Mucosa of descending colon (tissue), 3 donors: Measurements from ENCODE around the gene EYA2. TPM values are rescaled to one million over a fixed set of nuclear protein-coding genes. Genes with fewer than 3 reads are reported as not detected.

Source experiments
- ATAC-seq: fragments of 200-7000 bp; cut with Tn5 transposase; one replicate; pipeline ENCODE4 v1.9.1; 2020; ENCODE audit warnings: mild to moderate bottlenecking, moderate library complexity
- DNase-seq, 3 donors: peaks; one replicate each; pipeline ENCODE4 v3.0.0-alpha.2; 2020
- H3K36me3 ChIP-seq: fragments of 200-600 bp; one replicate; pipeline ENCODE4 v1.8.0; 2021; ENCODE audit warnings: low read depth, mild to moderate bottlenecking
- H3K4me1 ChIP-seq: fragments of 200-600 bp; one replicate; pipeline ENCODE4 v1.8.0; 2021; ENCODE audit warnings: low read depth, mild to moderate bottlenecking
- H3K4me3 ChIP-seq: fragments of 200-600 bp; one replicate; pipeline ENCODE4 v1.8.0; 2021; ENCODE audit warnings: mild to moderate bottlenecking
- H3K9me3 ChIP-seq: fragments of 200-600 bp; one replicate; pipeline ENCODE4 v1.8.0; 2021; ENCODE audit warnings: mild to moderate bottlenecking
- intact Hi-C, 2 donors: fragments of 100-400 bp; cut with DNase I in 1 of 2; cut with micrococcal nuclease in 1 of 2; formaldehyde crosslinking; loops; one replicate each; pipeline versions ENCODE4 v1.11.0 to v1.11.1; 2022; cut with DNase I, micrococcal nuclease
- total RNA-seq, 3 donors: library from RNA; stranded (reverse); fragmentation: NEBNext Ultra II Directional in 2 of 3; extraction: Animal tissue kit (Norgen Biotek cat#: 25700) in 2 of 3; gene quantifications; one replicate each; pipeline versions ENCODE4 v1.2.1 to v1.2.4, GENCODE V29; 2021 to 2023
- TF ChIP-seq, protein P1 (sequence below): fragments of 200-600 bp; IDR thresholded peaks from one replicate; pipeline ENCODE4 v1.8.0; 2022; ENCODE audit warnings: antibody characterized with exemption, mild to moderate bottlenecking
- donor health status: DM: no; HTN: no; CAD: no; lungs with moderate emphysema.
- donor health status: DM: no; HTN: no; CAD: no.
- donor health status: DM: no; HTN: yes; CAD: no.

Gene EYA2
- total RNA-seq, 3 donors from 2014 or later, result 14.3 to 22.3 (median 19.5) TPM

DNA sequence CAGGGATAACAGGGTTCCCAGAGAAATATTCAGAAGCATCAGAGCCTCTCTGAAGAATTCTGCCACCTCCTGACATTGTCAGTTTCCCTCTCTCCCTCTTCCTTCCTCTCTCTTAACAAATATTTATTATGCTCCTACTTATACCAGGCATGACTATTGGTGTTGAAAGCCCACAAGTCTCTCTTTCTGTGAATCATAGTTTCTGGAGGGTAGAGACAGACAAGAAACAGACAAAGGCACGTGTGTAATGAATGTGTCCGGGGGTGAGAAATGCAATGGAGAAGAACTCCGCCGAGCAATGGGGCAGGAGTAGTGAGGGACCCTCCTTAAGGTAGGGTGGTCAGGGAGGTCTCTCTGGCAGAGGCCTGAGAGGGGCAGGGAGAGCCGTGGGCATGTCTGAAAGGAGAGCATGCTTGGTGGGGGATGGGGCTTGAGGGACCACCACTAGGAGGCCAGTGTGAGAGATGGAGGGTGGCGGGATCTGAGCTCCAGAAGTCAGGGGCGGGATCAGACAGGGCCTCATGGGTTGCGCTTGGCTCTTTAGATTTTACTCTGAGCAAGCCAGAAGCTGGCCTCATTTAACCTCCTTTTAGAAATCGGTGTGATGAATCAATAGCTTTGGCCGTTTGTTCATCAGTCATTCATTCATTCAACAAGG lies 57.3 kb downstream of the EYA2 start:
- ATAC-seq (no peak), DNase-seq (no peak)
- intact Hi-C loops, result no loop called here

DNA sequence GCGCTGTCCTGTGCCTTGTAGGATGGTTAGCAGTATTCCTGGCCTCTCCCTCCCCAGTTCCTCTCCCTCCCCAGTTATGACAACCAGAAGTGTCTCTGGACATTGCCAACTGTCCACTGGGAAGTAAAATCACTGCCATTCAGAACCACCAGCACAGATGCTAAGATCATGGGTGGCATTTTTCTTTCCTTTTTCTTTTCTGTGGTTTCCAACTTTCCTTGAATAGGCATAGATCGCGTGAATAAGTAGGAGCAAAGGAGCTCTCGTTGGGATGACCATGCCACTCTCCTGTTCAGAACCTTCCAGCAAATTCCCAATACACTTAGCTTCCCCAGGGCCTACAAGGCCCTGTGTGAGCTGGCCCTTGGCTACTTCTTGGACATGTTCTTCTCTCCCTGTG lies 59.0 kb downstream of the EYA2 start:
- DNase-seq, result no peak
- intact Hi-C loops, result no loop called here

More for the DNA sequence above, 57.3 kb downstream of the EYA2 start:
- peaks cover 3% of the 10 kb centered on the region for H3K4me1 ChIP-seq
- H3K9me3 ChIP-seq, result peaks cover 3% of the 10 kb centered on the region
- TF ChIP-seq, protein P1, sequence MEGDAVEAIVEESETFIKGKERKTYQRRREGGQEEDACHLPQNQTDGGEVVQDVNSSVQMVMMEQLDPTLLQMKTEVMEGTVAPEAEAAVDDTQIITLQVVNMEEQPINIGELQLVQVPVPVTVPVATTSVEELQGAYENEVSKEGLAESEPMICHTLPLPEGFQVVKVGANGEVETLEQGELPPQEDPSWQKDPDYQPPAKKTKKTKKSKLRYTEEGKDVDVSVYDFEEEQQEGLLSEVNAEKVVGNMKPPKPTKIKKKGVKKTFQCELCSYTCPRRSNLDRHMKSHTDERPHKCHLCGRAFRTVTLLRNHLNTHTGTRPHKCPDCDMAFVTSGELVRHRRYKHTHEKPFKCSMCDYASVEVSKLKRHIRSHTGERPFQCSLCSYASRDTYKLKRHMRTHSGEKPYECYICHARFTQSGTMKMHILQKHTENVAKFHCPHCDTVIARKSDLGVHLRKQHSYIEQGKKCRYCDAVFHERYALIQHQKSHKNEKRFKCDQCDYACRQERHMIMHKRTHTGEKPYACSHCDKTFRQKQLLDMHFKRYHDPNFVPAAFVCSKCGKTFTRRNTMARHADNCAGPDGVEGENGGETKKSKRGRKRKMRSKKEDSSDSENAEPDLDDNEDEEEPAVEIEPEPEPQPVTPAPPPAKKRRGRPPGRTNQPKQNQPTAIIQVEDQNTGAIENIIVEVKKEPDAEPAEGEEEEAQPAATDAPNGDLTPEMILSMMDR, result no peak
- no peak overlapping the region for H3K4me3 ChIP-seq
- H3K36me3 ChIP-seq, result no peaks in the 10 kb centered on the region

DNA sequence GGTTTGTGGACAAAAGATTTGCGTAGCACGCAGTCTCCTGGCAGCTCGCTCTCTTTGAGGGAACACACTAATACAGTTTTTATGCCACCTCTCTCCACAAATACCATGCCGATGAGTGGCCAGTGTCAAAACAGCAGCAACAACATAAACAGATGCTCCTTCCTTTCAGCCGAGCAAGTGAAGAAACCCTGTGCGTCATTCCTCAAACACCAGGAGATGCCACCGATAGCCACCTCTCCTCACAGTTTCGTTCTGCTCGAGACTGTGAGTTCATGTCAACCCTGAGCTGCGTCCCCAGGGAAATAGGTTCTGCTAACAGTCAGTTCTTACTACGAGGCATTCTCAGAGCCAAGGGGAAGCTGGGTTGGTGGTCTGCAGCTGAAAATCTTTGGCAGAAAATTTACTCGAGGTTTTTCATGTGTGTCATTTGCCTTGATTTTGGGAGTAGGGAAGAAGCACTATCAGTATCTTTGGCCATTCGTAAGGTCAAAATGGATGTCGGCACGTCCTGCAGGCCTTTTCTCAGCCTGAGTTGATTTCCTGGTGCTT lies 59.9 kb downstream of the EYA2 start:
- Histone ChIP-seq H3K4me1 (no peaks in the 10 kb centered on the region), H3K4me3 (no peak overlapping the region), H3K9me3 (peaks cover 3% of the 10 kb centered on the region), H3K36me3 (no peaks in the 10 kb centered on the region)
- ATAC-seq, result no peak
- TF ChIP-seq, protein P1, result no peak
- DNase-seq, result no peak
- intact Hi-C loops, result no loop called here

More for the DNA sequence above, 59.0 kb downstream of the EYA2 start:
- Histone ChIP-seq H3K4me1 (no peaks in the 10 kb centered on the region), H3K36me3 (no peaks in the 10 kb centered on the region), H3K9me3 (peaks cover 3% of the 10 kb centered on the region), H3K4me3 (no peak overlapping the region)
- TF ChIP-seq, protein P1, result no peak
- ATAC-seq, result no peak

DNA sequence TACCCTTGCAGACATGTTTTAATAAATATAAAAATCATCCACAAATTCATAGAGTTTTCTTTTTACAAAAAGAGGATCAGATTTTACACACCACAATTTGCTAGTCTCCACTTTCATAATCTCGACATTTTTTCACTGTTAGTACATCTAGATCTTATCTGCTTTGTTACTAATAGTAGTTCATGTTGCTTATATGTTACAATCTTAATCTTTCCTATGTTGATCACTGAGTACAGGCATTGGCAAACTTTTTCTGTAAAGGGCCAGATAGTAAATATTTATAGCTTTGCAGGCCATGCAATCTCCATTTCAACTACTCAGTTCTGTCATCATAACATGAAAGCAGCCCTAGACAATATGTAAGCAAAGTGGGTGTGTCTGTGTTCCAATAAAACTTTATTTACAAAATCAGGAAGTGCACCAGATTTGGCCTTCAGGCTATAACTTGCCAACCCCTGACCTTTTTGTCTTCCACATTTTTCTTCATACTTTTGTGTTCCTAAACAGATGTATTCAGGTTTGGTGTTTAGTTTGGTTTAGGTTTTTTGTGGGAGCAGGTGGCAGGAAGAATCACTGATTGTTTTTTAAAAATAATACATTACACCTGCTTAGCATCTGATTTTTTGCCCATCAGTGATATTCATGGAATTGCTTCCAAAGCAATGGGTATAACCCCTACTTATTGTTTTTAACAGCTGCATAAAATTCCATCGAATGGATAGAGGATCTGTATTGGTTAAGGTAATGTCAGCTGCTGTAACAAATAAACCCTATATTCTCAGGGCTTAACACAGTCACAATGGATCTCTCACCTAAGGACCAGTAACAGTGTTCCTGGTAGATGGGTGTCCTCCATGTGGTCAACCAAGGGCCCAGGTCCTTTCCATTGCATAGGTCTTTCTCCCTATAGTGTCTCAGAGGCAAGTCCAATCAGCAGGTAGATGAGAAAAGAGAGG lies 61.2 kb downstream of the EYA2 start:
- no peak for ATAC-seq
- peaks cover 3% of the 10 kb centered on the region for H3K9me3 ChIP-seq
- TF ChIP-seq, protein P1, result no peak
- no peaks in the 10 kb centered on the region for H3K4me1 ChIP-seq
- DNase-seq, result no peak
- no peaks in the 10 kb centered on the region for H3K36me3 ChIP-seq
- no peak overlapping the region for H3K4me3 ChIP-seq
- intact Hi-C loops, result no loop called here

DNA sequence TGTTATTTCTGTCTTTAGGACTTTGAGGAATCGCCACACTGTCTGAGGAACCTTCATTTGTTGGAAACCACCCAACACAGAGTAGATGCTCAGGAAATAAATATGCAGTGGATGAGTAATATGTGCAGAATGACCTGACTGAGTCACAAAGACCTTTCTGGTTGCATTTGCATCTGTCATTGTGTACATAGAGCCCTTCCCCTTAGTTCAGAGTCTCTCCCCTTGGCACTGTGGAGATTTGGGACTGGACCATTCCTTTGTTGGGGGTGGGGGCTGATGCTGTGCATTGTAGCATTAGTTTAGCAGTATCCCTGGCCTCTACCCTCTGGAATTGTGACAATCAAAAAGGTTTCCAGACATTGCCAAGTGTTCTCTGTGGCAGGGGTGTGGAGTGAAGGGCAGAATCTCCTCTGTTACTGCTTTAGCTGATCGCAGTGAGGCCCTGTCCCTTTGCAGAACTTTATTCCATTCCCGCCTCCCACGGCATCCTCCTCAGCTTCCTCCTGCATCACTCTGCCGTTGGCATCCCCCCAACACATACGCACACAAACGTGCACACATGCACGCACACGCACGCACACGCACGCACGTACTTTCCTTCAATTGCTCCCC lies 64.5 kb downstream of the EYA2 start:
- Histone ChIP-seq H3K4me3 (no peak overlapping the region), H3K36me3 (no peaks in the 10 kb centered on the region), H3K4me1 (no peaks in the 10 kb centered on the region), H3K9me3 (peaks cover 3% of the 10 kb centered on the region)
- DNase-seq (no peak), ATAC-seq (peak; percentile 85)
- intact Hi-C loops, result no loop called here
- TF ChIP-seq, protein P1, result no peak
